ENCODE data around the gene APOA1.
"Not testable (repeated sequence)": the region's sequence is repeated elsewhere in the genome, so short reads cannot be mapped to it uniquely, and the experiment has no call there.

The APOA1 gene

DNA sequence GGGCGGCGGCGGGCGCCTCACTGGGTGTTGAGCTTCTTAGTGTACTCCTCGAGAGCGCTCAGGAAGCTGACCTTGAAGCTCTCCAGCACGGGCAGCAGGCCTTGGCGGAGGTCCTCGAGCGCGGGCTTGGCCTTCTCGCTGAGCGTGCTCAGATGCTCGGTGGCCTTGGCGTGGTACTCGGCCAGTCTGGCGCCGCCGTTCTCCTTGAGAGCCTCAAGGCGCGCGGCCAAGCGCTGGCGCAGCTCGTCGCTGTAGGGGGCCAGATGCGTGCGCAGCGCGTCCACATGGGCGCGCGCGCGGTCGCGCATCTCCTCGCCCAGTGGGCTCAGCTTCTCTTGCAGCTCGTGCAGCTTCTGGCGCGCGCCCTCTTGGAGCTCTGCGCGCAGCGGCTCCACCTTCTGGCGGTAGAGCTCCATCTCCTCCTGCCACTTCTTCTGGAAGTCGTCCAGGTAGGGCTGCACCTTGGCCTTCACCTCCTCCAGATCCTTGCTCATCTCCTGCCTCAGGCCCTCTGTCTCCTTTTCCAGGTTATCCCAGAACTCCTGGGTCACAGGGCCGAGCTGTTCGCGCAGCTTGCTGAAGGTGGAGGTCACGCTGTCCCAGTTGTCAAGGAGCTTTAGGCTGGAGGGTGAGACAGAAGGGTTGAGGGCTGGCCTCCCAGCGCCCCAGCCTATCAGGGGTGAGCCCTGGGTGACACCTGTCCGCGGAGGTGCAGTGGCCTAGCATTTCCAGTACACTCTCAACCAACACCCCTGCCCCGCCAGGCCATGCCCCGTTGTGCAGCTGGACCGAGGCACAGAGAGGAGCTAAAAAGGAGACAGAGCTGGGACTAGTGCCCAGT is 1.4 kb downstream of the APOA1 start:
- in situ Hi-C loops (cut with HindIII; ENCODE audit: low sequenced_read_pairs), result no loop called here

DNA sequence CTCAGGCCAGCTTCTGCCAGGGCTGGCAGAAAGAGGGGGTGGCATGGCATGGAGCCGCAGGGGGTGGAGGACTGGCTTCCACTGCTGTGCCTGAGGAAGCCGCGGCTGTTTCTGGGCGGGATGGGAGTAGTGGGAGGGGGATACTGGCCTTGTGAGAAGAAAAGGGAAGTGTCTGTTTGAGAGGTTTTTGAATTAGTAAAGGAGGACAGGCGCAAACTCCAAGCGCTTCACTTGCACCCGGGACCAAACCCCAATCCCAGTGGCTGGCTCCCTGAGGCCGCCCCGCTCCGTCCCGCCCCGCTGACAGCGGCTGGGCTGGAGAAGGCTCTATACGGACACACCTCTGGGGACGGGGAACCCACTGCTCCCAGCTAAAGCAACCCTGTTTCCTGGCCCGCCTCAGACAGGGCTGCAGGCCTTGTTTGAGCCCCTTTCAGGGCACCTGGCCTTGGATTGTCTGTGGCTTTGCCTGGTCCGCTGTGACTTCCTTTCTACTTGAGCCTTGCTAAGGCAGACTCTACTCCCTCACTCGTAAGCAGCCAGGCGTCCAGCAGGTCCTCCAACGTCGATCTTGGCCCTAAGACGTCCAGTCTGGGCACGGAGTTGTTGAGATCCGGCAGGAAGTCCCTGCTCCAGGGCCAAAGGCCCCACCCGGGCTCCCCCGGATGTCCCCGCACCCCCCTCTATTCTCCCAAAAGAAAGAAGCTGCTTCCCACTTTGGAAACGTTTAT is 2.2 kb downstream of the APOA1 start:
- in situ Hi-C loops (cut with HindIII; ENCODE audit: low sequenced_read_pairs), result no loop called here

DNA sequence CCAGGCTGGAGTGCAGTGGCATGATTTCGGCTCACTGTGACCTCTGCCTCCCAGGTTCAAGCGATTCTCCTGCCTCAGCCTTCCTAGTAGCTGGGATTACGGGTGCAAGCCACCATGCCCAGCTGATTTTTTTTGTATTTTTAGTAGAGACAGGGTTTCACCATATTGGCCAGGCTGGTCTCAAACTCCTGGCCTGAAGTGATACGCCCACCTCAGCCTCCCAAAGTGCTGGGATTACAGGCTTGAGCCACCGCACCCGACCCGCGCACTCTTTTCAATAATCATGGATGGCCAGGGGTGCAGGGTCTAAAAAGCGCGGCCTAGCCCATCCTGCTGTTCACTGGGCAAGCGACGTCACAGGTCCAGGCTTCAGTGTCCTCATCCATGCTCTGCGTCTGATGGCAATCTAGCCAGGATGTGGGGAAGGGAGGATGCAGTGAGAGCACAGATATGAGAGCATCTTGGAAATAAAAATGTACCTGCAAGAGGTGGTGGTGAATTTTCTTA is 2.8 kb downstream of the APOA1 start:
- in situ Hi-C loops (cut with HindIII; ENCODE audit: low sequenced_read_pairs), result not testable (repeated sequence)

DNA sequence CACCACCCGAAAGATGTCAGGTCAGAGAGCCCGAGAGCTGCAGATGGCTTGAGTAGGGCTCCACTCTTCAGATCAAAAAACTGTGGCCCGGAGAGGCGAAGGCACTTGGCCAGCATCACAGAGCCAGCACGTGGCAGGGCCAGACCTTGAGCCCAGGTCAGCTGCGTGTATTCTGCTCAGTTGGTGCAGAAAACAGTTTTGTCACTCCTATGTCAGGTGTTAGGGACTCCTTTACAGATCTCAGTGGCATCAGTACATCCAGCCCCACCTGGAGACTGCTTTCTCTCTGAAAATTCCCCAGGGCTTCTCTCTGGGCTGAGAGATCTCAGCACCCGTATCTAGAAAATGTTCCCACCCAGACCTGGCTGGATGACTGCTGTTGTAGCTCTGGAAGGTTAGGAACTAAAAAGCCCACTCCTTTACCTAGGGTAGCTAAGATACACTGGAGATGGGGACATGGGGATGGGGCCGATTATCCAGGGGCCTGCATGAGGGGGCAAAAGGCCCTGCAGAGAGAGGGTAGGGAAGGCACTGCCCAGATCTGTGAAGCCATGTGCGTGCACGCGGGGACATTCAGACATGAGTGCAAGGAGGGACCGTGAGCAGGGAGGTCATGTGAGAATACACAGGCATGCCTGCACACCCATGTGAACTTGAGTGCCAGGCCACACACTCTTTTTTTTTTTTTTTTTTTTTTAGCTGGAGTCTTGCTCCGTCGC is 3.4 kb downstream of the APOA1 start:
- in situ Hi-C loops (cut with HindIII; ENCODE audit: low sequenced_read_pairs), result no loop called here

DNA sequence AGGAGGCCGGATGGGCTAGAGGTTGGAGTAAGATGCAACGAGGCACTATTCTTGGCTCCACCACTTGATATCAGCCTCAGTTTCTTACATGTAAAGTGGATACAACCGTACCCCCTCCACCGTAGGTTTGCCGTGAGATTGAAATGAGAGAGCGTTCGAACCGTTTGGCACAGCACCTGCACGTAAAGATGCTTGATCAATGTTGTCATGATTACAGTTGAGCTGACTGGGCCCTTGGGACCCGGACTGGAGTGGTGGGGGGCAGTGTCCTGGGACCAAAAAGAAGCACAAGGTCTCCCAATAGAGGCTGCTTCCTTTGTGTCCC is 4.0 kb downstream of the APOA1 start:
- in situ Hi-C loops (cut with HindIII; ENCODE audit: low sequenced_read_pairs), result no loop called here

DNA sequence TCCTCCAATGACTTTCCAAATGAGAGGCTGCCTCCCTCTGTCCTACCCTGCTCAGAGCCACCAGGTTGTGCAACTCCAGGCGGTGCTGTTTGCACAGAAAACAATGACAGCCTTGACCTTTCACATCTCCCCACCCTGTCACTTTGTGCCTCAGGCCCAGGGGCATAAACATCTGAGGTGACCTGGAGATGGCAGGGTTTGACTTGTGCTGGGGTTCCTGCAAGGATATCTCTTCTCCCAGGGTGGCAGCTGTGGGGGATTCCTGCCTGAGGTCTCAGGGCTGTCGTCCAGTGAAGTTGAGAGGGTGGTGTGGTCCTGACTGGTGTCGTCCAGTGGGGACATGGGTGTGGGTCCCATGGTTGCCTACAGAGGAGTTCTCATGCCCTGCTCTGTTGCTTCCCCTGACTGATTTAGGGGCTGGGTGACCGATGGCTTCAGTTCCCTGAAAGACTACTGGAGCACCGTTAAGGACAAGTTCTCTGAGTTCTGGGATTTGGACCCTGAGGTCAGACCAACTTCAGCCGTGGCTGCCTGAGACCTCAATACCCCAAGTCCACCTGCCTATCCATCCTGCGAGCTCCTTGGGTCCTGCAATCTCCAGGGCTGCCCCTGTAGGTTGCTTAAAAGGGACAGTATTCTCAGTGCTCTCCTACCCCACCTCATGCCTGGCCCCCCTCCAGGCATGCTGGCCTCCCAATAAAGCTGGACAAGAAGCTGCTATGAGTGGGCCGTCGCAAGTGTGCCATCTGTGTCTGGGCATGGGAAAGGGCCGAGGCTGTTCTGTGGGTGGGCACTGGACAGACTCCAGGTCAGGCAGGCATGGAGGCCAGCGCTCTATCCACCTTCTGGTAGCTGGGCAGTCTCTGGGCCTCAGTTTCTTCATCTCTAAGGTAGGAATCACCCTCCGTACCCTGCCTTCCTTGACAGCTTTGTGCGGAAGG is 4.8 kb downstream of the APOA1 start:
- in situ Hi-C loops (cut with HindIII; ENCODE audit: low sequenced_read_pairs), result no loop called here

DNA sequence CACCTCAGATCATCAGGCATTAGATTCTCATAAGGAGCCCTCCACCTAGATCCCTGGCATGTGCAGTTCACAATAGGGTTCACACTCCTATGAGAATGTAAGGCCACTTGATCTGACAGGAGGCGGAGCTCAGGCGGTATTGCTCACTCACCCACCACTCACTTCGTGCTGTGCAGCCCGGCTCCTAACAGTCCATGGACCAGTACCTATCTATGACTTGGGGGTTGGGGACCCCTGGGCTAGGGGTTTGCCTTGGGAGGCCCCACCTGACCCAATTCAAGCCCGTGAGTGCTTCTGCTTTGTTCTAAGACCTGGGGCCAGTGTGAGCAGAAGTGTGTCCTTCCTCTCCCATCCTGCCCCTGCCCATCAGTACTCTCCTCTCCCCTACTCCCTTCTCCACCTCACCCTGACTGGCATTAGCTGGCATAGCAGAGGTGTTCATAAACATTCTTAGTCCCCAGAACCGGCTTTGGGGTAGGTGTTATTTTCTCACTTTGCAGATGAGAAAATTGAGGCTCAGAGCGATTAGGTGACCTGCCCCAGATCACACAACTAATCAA is 5.6 kb downstream of the APOA1 start:
- in situ Hi-C loops (cut with HindIII; ENCODE audit: low sequenced_read_pairs), result no loop called here

DNA sequence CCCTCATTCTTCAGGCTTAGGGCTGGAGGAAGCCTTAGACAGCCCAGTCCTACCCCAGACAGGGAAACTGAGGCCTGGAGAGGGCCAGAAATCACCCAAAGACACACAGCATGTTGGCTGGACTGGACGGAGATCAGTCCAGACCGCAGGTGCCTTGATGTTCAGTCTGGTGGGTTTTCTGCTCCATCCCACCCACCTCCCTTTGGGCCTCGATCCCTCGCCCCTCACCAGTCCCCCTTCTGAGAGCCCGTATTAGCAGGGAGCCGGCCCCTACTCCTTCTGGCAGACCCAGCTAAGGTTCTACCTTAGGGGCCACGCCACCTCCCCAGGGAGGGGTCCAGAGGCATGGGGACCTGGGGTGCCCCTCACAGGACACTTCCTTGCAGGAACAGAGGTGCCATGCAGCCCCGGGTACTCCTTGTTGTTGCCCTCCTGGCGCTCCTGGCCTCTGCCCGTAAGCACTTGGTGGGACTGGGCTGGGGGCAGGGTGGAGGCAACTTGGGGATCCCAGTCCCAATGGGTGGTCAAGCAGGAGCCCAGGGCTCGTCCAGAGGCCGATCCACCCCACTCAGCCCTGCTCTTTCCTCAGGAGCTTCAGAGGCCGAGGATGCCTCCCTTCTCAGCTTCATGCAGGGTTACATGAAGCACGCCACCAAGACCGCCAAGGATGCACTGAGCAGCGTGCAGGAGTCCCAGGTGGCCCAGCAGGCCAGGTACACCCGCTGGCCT is 7.1 kb downstream of the APOA1 start:
- in situ Hi-C loops (cut with HindIII; ENCODE audit: low sequenced_read_pairs), result no loop called here

DNA sequence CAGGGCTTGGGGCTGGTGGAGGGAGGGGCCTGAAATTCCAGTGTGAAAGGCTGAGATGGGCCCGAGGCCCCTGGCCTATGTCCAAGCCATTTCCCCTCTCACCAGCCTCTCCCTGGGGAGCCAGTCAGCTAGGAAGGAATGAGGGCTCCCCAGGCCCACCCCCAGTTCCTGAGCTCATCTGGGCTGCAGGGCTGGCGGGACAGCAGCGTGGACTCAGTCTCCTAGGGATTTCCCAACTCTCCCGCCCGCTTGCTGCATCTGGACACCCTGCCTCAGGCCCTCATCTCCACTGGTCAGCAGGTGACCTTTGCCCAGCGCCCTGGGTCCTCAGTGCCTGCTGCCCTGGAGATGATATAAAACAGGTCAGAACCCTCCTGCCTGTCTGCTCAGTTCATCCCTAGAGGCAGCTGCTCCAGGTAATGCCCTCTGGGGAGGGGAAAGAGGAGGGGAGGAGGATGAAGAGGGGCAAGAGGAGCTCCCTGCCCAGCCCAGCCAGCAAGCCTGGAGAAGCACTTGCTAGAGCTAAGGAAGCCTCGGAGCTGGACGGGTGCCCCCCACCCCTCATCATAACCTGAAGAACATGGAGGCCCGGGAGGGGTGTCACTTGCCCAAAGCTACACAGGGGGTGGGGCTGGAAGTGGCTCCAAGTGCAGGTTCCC is 7.8 kb downstream of the APOA1 start, which contains the start of gene APOC3:
TSS of gene APOC3 (plus strand) at position 383 of the 659 bp plus-strand sequence. CDS start 676 bp downstream, outside the sequence.
- in situ Hi-C loops (cut with HindIII; ENCODE audit: low sequenced_read_pairs), result no loop called here

DNA sequence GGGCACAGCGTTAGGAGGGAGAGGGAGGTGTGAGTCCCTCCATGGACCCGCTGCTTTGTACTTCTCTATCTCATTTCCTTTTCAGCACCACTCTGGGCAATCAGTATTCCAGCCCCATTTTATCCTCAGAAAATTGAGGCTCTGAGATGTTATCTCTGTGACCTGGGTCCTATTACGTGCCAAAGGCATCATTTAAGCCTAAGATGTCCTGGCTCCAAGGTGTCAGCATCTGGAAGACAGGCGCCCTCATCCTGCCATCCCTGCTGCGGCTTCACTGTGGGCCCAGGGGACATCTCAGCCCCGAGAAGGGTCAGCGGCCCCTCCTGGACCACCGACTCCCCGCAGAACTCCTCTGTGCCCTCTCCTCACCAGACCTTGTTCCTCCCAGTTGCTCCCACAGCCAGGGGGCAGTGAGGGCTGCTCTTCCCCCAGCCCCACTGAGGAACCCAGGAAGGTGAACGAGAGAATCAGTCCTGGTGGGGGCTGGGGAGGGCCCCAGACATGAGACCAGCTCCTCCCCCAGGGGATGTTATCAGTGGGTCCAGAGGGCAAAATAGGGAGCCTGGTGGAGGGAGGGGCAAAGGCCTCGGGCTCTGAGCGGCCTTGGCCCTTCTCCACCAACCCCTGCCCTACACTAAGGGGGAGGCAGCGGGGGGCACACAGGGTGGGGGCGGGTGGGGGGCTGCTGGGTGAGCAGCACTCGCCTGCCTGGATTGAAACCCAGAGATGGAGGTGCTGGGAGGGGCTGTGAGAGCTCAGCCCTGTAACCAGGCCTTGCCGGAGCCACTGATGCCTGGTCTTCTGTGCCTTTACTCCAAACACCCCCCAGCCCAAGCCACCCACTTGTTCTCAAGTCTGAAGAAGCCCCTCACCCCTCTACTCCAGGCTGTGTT is 8.5 kb downstream of the APOA1 start:
- in situ Hi-C loops (cut with HindIII; ENCODE audit: low sequenced_read_pairs), result no loop called here

DNA sequence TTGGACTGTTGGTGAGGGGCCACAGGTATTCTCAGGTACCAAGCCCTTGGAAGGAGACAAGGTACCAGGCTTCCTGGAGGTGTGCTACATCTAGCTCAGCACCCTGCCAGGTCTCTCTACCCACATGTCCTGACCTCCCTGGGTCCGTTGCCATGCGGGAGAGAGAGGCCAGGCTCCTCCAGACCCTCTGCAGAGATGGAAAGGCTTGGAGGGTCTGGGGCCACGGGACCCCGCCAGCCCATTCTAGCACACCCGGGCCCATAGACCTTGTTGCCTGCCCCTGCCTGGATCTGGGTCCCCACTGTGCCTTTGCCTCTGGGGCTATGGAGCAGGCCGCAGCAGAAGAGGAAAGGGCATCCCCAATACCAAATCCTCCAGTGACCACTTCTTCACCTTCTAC is 10.0 kb downstream of the APOA1 start:
- in situ Hi-C loops (cut with HindIII; ENCODE audit: low sequenced_read_pairs), result no loop called here

DNA sequence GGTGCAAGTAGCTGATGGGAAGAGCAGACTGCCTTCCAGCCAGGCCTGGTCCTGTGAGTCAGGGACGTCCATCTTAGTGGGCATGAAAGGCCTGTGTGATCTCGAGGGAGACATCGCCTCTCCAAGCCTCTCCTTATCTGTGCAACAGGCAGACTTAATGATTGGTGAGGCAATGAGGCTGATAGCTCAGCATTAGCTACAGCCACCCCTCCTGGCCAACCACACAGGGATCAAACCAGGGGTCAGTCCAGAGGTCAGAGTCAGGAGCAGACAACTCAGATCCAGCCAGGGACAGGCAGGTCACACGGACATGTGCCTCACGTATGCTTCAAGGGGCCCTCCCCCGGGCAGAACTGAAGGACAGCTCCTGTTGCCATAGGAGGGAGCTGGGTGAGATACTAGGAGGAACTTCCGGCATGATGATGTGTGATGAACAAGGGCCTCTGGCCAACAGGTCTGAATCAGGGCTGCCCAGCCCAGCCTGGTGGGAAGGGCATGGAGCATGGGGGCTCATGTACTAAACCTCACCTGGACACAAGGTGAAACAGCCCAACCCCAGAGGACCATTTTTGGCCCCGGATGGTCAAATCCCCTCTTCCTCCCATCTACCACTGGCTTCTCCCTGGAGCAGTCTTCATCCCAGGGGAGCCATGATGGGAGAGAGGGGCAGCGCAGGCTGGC is 10.5 kb downstream of the APOA1 start:
- in situ Hi-C loops (cut with HindIII; ENCODE audit: low sequenced_read_pairs), result no loop called here

DNA sequence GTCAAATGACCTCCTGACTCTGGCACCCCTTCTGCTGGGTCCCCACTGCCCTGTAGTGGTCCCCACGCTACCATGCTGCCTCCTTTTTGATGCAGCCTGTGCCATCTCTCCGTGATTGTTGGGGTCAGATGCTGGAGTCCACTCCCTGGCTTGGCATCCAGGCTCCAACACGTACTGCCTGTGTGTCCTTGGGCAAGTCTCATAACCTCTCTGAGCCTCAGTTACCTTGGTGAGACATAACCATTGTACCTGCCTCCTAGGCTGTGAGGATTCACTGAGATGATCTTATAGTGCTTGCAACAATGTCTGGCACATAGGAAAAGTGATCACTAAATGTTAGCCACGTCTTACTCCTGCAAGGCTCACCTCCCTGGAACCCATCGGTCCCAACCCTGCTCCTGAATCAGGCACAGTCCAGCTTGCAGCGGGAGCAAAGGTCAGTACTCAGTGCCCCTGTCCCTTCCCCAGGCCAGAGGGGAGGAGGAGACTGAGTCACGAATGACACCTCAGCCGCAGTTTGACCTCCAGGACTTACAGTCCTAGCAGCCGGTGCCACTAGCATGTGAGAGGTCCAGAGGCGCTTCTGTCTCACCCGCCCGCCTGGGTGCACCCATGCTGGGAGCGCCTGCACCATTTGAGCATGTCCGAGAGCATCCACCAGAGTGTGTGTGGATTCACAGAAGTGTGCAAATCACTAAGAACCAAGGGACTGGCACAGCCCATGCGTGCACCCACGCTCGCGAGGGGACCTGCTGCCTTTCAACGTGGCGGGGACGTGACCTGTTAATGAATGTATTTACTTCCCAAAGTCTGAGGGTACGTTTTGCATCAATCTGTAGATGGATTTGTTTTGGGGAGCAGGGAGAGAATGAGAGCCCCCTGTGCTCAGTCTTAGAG is 11.3 kb downstream of the APOA1 start:
- in situ Hi-C loops (cut with HindIII; ENCODE audit: low sequenced_read_pairs), result no loop called here

DNA sequence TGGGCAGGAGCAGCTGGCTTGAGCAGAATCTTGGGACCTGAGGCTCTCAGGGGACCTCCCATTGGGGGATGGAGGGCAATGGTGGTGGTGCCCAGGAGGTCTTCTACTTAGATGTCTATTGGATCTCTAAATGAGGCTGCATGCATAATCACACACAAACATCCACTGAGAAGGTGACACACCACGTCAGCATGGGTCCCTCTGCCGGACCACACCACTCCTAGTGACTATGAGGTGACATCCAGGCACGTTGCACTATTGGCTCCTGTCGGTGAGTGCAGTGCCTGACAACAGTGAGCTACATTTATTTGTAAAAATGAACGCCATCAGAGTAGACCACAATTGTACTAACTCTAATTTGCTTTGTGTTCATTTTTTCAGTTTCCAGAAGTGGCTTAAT is 12.0 kb downstream of the APOA1 start:
- in situ Hi-C loops (cut with HindIII; ENCODE audit: low sequenced_read_pairs), result no loop called here

DNA sequence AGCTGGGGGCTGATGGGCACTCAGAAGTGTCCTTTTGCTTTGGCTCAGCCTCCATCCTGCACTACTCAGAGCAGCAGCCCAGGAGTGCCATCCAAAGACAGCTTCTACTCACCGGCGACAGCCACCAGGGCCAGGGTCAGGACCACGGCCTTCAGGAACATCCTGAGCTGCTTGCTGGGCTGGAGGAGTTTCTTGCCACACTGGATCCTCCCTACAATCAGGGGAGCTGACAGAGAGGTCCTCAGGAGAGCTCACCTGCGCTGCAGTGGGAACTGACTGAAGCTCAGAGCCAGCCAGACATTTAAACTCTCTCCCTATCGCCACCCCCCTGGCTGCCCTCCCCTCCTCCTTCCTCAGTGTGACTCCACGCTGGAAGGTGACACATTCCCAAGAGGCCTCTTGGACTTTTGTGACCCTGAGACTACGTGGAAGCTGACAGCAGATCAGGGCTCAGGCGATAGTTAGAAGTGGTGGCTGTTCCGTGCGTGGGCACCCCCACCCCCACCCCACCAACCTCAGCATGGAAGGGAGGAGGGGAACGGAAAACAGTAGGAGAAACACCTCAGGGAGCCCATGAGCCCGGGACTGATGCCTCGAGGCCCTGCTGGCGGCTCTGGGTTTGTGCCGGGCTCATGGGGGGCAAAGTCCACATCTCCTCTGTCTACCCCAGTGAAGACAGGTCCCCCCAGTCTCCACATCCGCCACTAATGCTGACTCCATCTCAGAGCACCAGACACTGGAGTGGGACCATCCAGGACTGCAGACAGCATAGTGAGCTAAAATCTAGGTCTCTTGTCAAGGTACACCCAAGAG is 14.2 kb downstream of the APOA1 start, which contains the start of gene APOA4:
TSS of gene APOA4 (minus strand) at position 274 of the 813 bp plus-strand sequence. CDS start at position 161, 113 bp downstream.
- in situ Hi-C loops (cut with HindIII; ENCODE audit: low sequenced_read_pairs), result no loop called here
